Stimulated activated CD8-positive, alpha-beta memory T cell treated with anti-CD3 and anti-CD28 coated beads, Interleukin-12 subunit alpha, Interleukin-12 subunit beta, amount 100 ng/mL, for 24 hours (primary cell): ENCODE measurements around the gene CDY2B.
"Not testable (repeated sequence)": the region's sequence is repeated elsewhere in the genome, so short reads cannot be mapped to it uniquely, and the experiment has no call there.

Source experiments
- DNase-seq: peaks from one replicate; pipeline ENCODE4 v3.0.0-alpha.2; 2020; ENCODE audit errors: extremely low read depth

Gene CDY2B

DNA sequence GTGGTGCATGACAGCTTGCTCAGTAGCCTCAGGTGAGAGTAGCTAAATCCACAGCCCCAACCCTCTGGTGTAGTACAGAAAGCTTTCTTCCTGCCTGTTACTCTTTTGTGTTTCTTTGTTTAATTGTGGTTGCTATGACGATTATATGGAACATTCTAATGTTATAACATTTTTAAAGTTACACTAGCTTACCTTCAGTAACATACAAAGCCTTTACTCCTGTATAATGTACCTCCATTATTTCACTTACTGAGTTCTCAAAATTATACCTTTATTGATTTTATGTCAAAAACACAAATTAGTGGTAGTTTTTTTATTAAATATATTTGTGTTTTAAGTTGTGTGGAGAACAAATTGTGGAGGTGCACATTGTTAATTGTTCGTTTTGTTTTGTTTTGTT is at the start of gene CDY2B:
CDY2B (minus strand) TSS at position 101 of the 400 bp plus-strand sequence. CDS start 328 bp downstream, outside the sequence.
- DNase-seq: not testable (repeated sequence)

- DNase-seq: not testable (repeated sequence)
These were observed 28.0 kb upstream of the CDY2B start for GRCh38 chrY:17908009-17908408.

GRCh38 chrY:17907351-17907750 is 27.3 kb upstream of the CDY2B start:
- not testable (repeated sequence) for DNase-seq

DNA sequence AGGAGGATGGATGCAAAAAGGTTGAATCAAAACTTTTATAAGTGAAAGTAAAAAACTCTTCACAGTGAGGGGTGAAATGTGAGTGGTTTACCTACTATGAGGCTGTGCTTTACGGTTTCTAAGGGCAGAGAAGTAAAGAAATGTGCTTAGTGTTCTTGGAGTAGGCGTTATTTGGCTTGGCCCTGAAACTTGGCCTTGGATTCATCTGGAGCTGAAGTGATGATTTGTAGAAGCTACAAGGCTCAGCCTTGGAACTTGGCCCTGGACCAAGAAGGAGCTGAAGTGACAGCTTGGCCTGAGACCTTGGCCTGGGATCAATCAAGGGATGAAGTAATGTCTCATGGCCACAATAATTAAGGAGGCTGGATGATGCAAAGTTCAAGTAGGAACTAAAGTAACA is 1.7 kb upstream of the CDY2B start:
- not testable (repeated sequence) for DNase-seq

GRCh38 chrY:17876767-17877166 is 3.3 kb downstream of the CDY2B start:
- DNase-seq: not testable (repeated sequence)

DNA sequence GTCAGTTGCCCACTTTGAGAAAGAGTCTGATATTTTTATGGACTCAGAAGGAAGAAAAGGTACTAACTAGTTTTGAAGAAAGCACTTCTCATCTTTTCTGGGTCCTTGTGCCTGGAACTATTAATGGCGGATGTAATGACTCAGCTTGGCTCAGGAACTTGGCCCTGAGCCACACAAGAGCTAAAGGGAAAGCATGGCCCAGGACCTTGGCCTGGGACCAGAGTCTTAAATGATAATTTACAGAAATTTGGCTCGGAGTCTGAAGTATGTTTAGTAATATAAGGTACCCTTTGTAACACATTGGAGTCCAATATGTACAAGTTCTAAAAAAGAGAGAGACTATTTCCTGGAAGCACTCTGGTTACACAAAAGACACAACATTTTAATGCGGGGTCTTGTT is 4.6 kb downstream of the CDY2B start:
- not testable (repeated sequence) for DNase-seq

DNA sequence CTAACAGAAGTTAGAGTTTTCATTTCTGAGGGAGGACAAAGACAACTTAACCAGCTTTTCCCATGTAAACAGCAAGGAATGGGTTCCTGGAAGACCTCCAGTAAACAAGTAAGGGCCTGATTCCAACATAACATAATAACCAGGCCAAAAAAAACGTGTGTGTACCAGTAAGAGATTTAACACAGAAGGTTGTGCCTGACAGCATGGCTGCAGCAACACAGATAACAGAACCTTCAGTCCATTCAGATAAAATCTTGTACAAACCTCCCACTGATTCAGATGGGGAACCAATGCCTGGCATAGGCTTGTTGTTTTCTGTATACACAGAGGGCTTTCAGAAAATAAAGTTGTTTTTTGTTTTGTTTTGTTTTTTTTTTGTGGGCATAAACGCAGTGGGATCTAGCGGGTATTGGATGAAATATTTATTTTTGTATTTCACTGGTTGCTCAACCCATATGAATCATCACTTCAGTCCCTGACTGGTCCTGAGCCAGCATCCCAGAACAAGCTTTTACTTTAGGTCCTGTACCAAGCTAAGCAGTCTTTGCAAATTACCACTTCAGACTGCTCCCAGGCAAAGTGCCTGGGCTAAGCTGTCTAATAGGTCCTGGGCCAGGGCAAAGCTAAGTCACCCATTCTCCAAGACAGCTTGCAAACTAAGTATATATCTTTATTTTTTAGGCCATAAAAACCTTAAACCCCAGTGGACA is 8.7 kb downstream of the CDY2B start:
- DNase-seq: not testable (repeated sequence)

DNA sequence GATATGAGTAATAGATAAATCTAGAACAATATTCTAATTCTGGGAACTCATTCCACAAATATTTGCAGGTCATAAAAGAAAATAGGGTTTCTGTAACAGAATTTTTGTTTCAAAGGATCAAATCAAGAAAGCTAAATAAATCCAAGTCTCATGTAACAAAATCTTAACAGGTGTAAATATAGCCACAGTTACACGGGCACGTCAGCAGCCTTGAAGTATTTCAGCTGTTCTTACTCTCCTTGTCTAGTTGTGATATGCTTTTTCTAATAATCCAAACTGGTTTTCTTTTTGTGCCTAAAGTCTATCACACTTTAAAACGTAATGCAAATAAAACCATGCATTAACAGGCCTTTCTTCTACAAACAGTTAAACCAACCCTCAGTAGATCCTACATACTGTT is 9.3 kb downstream of the CDY2B start:
- not testable (repeated sequence) for DNase-seq

DNA sequence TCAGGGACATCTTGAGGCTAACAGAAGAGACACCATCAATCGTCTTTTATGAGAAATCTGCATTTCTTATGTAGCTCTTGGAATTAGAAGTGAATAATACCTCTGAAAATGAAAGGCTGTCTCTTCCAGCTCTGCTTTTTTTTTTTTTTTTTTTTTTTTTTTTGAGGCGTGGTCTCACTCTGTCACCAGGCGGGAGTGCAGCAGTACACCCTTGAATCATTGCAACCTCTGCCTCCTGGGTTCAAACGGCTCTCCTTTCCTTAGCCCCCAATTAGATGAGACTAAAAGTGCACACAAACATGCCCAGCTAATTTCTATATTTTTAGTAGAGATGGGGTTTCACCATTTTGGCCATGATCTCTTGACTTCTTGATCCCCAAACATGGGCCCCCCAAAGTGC is 12.2 kb downstream of the CDY2B start:
- DNase-seq: not testable (repeated sequence)

- not testable (repeated sequence) for DNase-seq
These were observed 19.4 kb downstream of the CDY2B start for GRCh38 chrY:17860634-17861033.

DNA sequence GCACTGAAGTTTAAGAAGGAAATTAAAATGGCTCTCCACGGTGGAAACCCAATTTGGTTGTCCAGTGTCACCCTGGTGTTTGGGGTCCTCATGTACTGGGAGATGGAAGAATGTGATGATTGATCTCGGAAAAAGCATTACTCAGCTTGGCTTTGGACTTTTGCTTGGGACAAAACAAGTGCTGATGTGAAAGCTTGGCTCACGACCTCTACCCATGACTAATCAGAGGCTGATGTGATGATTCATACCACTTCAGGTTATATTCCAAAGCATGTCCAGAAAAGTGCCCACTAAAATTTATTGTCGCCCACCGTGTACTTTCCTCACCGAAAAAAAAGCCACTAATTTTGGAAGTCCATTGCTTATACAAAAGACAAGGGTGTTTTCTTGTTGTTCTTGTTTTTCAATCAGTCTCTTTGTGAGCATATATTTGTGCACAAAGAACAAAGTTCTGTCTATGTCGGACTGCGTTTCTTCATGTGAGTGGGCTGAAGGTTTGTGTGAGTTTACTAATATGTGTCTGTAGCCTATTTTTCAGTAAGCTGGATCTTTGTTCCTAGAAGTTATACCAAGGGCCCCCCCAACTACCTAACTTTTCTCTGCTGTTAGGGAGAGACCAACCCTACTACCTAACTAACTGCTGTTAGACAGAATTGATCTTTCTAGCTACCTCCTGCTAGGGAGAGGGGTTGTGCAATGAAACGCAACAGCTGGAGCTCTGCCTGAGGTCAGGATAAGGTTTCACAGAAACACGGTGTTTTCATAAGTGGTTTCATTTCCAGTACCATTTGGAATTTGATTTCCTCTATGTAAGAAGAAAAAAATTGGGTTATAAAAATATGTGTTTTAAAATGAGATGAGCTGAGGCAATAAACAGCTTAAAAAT is 22.8 kb downstream of the CDY2B start:
- not testable (repeated sequence) for DNase-seq

DNA sequence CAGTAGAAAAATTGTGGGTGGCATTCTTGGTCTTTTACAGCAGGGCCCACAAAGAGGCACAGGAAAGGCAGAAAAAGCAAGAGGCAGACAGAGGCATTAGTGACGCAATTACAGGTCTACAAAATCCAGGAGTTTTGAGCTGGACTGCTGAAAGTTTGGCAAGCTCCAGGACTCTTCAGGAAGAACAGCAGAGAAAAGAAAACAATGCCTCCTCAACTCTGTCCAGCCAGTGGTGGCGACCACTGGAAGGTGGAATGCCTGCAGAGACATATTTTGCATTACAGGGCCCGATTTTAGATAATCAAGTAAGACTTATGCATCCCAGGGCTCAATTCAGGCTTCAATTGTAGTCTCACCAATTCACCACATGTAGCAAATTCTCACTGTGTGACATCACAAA is 23.5 kb downstream of the CDY2B start:
- not testable (repeated sequence) for DNase-seq

DNA sequence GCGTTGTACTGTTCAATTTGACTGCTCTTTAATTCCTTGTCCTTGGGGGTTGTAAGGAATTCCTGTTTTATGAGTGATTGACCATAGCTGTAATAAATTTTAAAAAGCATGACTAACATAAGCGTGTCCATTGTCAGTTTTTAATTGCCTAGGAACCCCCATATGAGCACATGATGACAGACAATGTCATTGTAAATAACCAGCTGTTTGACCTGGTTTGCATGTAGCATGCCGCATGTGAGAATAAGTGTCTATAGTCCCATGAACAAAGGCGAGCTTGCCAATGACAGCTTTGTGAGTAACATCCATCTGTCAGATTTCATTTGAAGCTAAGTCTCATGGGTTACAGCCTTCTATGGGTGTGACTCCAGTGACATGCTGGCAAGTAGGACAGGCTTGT is 30.9 kb downstream of the CDY2B start:
- not testable (repeated sequence) for DNase-seq

DNA sequence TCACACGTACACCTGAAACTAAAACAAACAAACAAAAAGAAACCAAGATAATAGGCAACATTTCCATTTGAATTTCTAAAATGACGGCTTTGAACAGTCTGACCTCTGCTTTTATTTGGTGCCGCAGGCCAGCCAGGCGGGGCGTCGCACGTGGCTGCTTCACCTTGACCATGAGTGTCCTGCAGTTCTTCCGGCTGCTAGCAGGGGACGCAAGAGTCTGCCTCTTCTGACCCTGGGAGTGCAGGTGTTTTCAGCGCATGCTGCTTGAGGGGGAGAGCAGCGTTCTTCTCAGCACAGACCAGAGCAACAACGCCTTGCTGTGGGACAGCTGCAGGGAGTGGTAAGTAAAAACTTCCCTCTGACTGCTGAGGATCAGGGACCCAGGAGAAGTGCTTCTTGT is 47.9 kb downstream of the CDY2B start:
- DNase-seq: not testable (repeated sequence)
